ENCODE measurements around the gene MRPS23. TPM values are rescaled to one million over a fixed set of nuclear protein-coding genes. Genes with fewer than 3 reads are reported as not detected.

The MRPS23 gene
- total RNA-seq, 1 donor from 2014 or later = 9.6 TPM

DNA sequence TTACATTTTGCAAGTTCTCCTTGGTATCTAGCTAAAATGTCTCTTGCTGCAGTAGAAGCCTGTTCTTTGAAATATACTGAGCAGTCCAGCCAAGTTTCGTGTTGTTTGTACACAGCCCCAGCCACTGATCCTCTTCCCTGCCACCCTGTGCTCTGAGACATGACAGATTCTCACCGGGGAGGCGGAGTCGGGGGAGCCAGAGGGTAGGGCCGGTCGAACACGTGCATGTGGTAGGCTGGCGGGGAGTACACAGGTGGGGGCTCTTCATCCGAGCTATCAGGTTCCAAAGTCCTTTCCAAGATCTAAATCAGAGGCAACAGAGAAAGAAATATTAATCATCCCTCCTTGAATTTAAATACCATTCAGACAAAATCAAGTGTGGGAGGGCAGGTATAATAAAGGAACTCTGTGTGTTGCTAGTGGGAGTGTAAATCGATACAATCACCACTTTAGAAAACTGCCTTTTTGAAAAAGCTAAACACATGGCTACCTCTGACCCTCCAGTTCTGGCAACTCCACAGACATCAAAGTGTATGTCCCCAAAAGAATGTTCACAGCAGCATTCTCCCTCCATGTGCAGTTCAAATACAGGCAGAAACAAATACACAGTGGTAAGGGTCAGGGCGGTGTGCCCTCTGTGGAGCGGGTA, 29.7 kb upstream of the MRPS23 start:
- DNase-seq (ENCODE audit: low spot score) = no peak

GRCh38 chr17:57877803-57878377, 28.0 kb upstream of the MRPS23 start:
- DNase-seq (ENCODE audit: low spot score) = no peak

- DNase-seq (ENCODE audit: low spot score) = no peak
Observed at GRCh38 chr17:57876866-57877237, 27.0 kb upstream of the MRPS23 start.

- DNase-seq (ENCODE audit: low spot score) = no peak
Observed at GRCh38 chr17:57876023-57876865, 26.4 kb upstream of the MRPS23 start.

DNA sequence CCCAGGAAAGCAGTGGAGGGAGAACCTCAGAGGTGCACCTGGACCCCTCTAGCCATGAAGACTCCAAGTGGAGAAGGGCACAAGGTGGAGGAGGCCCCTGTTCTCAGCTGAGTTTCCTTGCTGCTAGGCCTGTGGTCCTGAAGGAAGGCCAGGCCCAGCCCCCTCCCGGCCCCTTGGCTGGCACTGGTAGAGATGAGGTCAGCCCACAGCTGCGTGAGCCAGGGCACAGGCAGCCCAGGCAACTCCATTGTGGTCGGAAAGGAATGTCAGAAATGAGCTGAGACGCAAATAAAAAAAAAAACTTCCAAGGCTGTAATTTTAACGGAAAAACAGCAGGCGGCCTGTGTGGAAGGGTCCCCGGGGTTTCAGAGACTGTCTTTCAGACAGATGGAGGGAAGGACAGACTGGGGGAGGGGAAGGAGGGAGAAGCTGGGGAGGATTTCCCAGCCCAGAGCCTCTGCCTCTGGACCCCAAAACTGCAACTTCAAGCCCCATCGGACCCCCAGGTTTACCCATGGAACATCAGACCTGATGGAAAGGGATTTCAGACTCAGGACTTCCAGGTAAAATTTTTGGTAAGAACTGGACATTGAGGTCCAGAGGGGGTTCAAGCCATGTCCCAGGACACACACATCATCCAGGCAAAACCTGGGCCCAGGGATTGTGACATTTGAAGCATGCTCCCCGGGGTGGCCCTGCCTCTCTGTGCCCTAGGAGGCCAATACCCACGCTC, 25.6 kb upstream of the MRPS23 start:
- peak; percentile 97 for DNase-seq (ENCODE audit: low spot score)

DNA sequence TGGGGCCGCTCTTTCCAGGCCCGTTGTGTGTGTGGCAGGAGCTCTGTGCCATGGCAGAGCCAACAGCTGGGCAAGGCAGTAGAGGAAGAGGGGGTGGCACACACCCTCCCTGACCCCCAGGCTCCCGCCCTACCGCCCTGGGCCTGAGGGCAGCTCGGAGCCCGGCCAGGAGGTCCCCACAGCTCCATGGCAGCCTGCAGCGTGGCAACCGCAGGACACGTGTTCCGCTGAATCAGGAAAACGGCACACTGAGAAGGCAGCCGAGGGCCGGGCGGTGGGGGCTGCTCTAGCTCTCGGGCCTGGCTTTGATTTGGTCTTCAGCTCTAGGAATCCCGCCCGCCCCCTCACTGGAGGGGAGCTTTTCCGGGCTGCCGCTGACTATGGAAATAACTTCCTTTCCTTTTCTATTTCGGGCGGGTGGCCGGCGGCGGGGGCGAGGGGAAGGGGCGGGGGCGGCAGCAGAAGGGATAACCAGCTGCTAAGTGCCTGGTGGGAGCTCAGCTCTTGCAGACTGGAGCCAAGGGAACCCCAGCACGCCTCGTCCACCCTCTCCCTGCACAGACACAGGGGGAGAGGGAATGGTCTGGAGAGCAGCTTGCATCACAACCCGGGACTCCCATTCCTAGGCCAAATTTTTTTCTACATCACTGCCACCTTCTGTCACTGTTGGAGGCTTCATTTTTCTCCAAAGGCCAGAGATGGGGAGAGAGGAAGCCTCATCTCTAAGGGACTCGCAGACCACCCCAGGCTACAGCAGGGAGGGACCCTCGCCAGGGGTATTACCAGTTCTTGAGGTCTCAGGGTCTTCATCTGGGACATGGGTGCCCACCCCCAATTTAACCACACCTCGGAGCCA, 24.8 kb upstream of the MRPS23 start:
- DNase-seq (ENCODE audit: low spot score) = peak; percentile 97

DNA sequence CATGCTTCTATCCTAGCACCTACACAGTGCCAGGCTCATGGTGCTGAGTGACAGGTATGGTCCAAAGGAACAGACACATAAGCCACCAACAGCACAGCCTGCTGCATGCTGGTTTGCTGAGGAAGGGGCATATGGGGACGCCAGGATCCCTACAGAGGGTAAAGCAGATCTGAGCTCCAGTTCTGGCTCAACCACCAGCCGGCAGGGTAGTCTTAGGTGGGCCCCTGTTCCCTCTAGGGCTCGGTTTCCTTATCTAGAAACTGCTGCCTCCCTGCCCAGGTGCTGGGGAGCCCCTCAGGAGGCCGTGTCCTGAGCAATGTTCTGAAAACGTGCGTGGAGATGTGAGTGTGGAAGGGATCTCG, 24.2 kb upstream of the MRPS23 start:
- no peak for DNase-seq (ENCODE audit: low spot score)

GRCh38 chr17:57873261-57874057, 23.6 kb upstream of the MRPS23 start:
- no peak for DNase-seq (ENCODE audit: low spot score)

DNA sequence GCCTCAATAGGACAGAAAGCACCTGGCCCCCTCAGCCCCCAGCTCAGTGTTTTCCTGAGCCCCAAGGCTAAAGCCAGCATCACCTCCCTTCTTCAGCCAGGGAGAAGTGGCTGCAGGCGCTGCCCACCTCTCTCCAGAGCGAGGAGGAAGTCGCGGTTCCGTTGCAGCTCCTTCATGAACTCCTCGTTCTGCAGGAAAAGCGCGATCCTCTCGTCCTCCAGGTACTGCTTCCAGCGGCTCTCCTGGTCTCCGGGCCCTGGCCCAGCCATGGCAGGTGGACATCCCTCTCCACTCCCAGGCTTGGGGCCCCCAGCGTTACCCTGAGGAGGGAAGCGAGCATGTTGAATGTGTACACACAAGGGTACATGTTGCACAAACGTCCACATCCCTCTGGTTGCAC, 22.7 kb upstream of the MRPS23 start:
- no peak for DNase-seq (ENCODE audit: low spot score)

- DNase-seq (ENCODE audit: low spot score) = no peak
Observed at GRCh38 chr17:57871863-57872262, 22.0 kb upstream of the MRPS23 start.

- DNase-seq (ENCODE audit: low spot score) = no peak
Observed at GRCh38 chr17:57871155-57871554, 21.3 kb upstream of the MRPS23 start.

GRCh38 chr17:57870283-57870635, 20.4 kb upstream of the MRPS23 start:
- DNase-seq (ENCODE audit: low spot score) = peak; percentile 48

GRCh38 chr17:57869617-57870282, 19.9 kb upstream of the MRPS23 start:
- DNase-seq (ENCODE audit: low spot score) = peak; percentile 98

DNA sequence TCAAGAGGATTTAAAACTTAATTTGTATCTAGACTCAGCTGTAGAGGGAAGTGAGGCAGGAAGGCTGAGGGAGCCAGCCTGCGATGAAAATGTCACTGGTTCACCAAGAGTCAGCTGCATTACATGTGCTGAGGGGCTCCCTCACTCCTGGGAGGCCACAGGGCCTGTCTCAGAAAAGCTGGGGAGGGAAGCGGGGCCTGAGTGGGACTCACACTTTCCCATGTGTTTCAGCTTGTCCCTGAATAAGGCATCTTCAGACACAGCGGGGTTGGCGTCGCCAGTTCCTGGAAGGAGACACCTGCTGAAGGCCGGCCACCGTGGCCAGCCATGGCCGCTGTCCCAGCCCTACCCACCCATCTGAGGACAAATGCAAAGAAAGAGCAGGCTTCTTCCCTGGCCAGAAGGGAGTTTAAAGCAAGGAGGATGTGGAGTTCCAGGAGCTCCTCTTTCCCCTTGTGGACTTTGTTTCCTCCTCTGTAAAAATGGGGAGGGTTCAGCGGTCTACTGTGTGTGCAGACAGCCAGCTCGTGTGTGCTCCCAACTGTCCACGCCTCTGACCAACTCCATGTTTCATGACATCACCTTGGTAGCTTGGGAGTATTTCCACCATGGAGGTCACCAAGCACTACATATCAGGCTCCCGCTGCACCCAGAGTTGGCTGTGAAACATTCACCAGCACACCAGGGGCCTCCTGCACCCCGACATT, 19.2 kb upstream of the MRPS23 start:
- no peak for DNase-seq (ENCODE audit: low spot score)

DNA sequence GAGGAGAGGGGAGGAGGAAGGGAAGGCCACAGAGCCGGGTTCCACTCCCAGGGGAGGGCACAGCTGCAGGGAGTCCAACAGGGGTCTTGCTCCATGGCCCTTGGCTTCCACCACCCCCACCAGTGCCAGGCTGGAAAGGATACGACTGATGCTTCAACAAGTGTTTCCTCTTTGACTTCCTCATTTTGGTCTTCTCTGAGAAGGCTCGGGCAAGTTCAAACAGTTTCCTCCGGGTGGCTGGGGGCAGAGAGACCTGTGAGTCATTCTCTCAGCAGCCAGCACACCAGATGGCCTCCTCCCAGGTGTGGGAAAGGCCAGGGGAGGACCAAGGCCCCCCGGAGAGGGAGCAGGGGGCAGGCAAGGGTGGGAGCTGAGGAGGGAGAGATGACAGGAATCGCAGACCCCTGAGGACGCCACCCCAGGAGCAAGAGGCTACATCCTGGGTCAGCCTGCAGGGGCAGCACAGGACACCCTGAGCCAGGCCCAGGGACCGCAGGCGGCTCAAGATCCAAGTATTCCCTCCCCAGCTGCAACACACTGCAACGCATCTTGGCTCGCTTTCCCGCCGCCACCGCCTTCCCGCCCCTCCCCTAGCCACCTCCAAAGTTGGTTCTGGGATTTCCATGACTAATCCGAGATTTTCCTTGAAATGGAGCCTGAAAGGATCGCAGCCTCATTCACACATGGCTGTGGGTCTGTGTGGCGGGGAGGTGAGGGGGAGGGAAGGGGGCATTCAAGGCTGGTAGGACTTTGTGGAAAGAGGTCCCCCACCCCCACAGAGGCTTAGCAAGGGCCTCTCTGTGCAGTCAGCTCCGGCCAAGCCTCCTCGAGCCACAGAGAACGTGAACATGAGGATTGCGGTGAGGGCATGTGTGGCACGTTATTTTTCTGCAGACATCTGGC, 18.4 kb upstream of the MRPS23 start:
- DNase-seq (ENCODE audit: low spot score) = peak; percentile 91

GRCh38 chr17:57867126-57867525, 17.3 kb upstream of the MRPS23 start:
- DNase-seq (ENCODE audit: low spot score) = no peak

DNA sequence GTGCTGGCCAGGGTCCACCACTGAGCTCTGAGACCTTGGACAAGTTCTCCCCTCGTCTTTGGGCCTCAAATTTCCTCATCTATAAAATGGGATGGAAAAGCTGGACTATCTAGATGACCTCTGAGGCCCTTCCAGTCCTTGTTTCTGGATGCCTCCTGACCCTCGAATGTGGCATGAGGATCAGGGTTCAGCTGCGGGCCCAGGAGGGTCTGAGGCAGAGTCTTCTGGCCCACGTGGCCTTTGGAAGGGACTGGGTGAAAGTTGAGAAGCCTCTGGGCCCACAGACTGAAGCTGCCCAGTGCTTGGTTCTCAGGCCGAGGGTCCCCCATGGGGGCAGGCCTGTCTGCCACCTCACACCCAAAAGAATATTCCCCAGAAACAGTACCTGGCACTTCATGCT, 16.9 kb upstream of the MRPS23 start:
- DNase-seq (ENCODE audit: low spot score) = no peak

DNA sequence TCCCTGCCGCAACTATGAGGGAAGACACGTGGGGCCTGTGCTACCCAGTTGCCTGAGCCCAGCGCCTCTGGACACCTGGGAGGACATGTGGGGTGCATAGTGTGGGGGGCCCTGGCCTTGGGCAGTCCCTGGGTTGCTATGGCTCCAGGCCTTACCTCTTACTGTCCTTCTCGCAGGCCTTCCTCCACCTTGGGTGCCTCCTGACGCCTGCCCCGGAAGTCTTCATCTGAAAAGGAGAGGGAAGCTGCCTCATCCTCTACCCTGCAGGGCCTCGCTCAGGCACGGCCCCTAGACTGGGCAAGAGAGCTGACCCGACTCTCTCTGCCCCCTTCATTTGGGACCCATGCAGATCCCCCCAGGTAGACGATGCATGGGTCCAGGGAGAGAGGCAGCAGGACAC, 16.5 kb upstream of the MRPS23 start:
- no peak for DNase-seq (ENCODE audit: low spot score)

Measured in umbilical cord (tissue), 2 donors.